AG10803 (cell line): ENCODE measurements around the gene PPP6R1.

ENCODE experiments used
- DNase-seq: peaks from one replicate; pipeline ENCODE4 v3.0.0; 2010; ENCODE audit warnings: low read depth
- H3K4me3 ChIP-seq: 2 replicates; pipeline ENCODE4 v1.5.1; 2011; ENCODE audit warnings: mild to moderate bottlenecking, low read length, control low read depth
- TF ChIP-seq, protein P1 (sequence below): conservative IDR thresholded peaks from 2 replicates; pipeline ENCODE4 v1.5.1; 2011; ENCODE audit warnings: mild to moderate bottlenecking, low read length, control low read depth, inconsistent platforms

PPP6R1 gene

DNA sequence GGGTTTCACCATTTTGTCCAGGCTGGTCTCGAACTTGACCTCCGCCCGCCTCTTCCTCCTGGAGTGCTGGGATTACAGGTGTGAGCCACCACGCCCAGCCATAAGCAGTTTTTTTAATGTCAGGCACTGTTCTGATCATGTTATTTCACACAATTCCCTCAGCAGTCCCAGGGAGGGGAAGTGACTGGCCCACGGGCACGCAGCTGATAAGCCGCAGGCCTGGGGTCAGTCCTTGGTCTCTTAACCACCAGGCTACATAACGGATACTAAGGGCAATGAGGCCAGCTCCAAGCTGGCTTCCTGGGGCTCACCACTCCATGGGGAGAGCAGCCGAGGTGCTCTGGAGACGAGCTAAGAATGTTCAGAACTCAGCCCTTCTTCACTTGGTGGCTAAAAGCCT, 38.5 kb upstream of the PPP6R1 start:
- TF ChIP-seq, protein P1, sequence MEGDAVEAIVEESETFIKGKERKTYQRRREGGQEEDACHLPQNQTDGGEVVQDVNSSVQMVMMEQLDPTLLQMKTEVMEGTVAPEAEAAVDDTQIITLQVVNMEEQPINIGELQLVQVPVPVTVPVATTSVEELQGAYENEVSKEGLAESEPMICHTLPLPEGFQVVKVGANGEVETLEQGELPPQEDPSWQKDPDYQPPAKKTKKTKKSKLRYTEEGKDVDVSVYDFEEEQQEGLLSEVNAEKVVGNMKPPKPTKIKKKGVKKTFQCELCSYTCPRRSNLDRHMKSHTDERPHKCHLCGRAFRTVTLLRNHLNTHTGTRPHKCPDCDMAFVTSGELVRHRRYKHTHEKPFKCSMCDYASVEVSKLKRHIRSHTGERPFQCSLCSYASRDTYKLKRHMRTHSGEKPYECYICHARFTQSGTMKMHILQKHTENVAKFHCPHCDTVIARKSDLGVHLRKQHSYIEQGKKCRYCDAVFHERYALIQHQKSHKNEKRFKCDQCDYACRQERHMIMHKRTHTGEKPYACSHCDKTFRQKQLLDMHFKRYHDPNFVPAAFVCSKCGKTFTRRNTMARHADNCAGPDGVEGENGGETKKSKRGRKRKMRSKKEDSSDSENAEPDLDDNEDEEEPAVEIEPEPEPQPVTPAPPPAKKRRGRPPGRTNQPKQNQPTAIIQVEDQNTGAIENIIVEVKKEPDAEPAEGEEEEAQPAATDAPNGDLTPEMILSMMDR, result no peak
- no peak overlapping the region for H3K4me3 ChIP-seq
- DNase-seq, result no peak

DNA sequence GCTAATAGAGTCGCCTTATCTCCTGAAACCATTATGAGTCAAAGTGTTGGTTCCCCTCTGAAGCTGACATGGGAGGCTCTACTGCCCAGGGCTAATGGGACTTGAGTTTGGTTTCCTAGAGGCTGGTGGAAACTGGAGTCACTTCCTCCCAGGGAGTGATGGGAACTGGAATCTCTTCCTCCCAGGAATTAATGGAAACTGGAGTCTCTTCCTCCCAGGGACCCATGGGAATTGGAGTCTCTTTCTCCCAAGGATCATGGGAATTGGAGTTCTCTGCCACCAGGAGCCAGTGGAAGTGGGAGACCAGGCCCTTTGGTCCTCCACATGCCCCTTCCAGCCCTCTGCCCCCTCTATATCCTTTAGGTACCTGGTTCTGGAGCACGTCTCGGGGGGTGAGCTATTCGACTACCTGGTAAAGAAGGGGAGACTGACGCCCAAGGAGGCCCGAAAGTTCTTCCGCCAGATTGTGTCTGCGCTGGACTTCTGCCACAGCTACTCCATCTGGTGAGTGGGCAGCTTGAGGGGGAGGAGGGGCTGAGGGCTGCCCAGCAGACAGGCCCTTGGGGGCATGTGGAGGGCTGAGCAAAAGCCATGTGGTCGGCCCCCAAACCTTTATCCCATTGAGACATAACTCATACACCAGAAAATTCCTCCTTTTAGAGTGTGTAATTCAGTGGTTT, 30.4 kb upstream of the PPP6R1 start:
- no peak for DNase-seq
- TF ChIP-seq, protein P1, result no peak
- no peak overlapping the region for H3K4me3 ChIP-seq

DNA sequence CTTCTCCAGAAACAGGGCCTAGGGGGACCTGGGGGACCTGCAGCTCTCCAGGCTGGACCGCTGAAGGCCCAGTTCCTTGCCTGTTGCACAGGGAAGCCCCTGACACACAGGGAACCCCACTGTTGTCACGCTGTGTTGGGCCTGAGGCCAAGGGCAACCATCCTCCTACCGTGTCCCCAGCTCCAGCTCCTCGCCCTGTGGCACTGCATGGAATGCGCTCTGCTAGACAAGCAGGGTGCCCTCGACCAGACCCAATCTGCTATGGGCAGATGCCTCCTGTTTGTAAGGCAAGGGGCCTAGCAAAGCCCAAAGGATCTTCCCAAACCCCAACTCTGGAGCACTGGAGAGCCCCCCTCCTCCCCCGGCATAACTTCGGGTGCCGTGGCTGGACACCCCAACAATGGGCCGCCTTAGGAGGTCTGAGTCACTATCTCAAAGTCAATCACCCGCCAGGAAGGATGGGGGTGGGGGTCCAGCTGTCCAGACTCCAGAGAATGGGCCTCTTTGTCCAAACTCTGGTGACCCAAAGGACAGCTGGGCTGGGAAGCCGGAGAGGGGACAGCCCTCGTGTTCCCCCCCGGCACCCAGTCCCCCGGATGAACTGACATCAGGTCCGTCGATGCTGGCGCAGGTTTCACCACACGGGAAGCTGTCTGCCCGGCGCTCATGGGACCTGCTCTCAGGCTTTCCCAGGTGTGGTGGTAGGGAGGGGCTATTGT, 28.7 kb upstream of the PPP6R1 start:
- TF ChIP-seq, protein P1, result no peak
- no peak for DNase-seq
- no peak overlapping the region for H3K4me3 ChIP-seq

DNA sequence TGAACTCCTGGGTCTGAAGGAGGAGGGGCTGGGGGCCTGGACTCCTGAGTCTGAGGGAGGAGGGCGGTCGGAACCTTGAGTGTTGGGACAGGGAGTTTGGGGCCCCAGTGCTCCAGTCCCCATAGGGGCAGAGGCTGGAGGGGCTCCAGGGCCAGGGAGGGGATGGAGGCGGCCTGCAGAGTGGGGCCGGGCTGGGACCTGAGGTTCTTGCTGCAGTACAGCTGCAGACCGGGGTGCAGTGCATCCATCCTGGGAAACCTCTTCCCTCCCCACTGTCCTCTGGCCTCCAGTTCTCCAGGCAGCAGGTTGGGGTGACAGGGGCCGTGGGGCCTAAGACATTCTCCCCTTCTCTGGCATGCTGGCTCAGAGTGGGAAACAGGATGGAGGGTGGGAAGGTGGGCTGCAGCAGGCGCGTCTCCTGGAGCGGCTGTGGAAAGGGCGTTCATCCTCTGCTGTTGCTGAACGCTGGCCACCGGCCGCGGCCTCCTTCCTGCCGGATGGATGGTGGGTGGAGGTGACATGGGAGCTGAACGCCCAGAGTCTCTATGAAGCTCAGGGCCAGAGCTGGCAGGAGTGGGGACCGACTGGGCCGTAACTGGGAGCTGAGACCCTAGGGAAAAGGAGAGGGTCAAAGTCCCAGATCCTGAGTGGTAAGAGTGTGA, 26.5 kb upstream of the PPP6R1 start:
- peak overlapping the region; percentile 55 for H3K4me3 ChIP-seq
- TF ChIP-seq, protein P1, result no peak
- no peak for DNase-seq

DNA sequence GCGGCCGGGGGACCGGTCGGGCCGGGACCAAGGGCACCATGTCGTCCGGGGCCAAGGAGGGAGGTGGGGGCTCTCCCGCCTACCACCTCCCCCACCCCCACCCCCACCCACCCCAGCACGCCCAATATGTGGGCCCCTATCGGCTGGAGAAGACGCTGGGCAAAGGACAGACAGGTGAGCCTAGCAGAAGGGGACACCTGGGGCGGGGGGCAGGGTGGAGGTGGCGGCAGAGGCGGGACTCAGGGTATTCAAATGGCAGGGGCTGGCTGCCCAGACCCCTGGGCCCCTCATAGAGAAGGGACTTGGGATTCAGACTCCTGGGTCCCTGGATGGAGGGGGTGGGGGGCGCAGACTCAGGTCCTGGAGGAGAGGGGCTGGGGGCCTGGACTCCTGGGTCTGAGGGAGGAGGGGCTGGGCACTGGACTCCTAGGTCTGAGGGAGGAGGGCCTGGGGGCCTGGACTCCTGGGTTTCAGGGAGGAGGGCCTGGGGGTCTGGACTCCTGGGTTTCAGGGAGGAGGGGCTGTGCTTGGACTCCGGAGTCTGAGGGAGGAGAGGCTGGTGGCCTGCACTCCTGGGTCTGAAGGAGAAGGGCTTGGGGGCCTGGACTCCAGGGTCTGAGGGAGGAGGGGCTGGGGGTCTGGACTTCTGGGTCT, 25.7 kb upstream of the PPP6R1 start:
- DNase-seq, result no peak
- peak overlapping the region; percentile 55 for H3K4me3 ChIP-seq
- TF ChIP-seq, protein P1, result no peak

DNA sequence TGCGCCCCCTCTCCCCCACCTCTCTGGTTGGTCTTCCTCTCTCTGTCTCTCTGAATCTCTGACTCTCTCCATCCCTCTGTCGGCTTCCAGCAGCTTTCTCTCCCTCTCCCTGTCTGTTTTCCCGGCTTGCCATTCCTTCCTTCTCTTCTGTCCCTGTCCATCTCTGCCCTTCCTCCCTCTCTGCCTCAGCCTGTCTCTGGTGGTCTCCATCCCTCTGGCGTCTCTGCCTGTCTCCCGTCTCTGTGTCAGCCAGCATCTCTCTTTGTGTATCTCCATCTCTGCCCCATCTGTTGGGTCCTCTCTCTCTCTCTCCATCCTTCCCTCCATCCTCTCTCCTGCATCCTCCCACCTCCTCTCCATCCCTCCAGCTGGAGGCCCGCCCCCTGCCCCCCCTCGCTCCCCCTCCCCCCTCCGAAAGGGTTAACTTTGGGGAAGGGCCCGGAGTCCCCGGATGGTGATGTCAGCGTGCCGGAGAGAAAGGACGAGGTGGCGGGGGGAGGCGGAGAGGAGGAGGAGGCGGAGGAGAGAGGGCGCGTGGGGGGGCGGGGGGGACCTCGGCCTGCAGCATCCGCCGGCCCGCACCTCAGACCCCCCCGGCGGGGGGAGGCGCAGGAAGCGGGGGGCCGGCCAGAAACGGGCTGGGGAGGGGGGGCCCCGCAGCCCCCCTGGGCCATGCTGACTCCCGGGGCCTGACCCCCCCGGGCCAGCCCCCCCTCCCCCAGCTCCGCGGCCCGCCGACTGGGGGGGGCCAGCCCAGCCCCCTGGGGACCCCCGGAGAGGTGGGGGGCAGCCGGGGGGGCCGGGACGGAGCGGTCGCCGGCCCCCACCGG, 24.9 kb upstream of the PPP6R1 start, which contains the start of gene BRSK1:
Gene BRSK1, plus strand, starts transcription at position 450 of the 830 bp plus-strand sequence. CDS start 446 bp downstream, outside the sequence.
- H3K4me3 ChIP-seq, result peak within 1 kb of the TSS; percentile 55
- peak; percentile 48 for DNase-seq
- TF ChIP-seq, protein P1, result no peak
